Psoas muscle (tissue), 8 donors: Measurements from ENCODE around the gene CHTF18. TPM values are rescaled to one million over a fixed set of nuclear protein-coding genes. Genes with fewer than 3 reads are reported as not detected.

ENCODE experiments used
- ATAC-seq, 4 donors: fragments of 200-7000 bp; cut with Tn5 transposase; one replicate each; pipeline ENCODE4 v1.9.1; 2020; ENCODE audit warnings: moderate library complexity in 3 of 4, mild to moderate bottlenecking in 2 of 4
- DNase-seq, 2 donors: peaks; one replicate each; pipeline ENCODE4 v3.0.0-alpha.2; 2020
- H3K27ac ChIP-seq: fragments of 200-600 bp; one replicate; pipeline ENCODE4 v1.8.0; 2022
- H3K27me3 ChIP-seq, 3 donors: fragments of 200-600 bp in 1 of 3; one replicate each; pipeline versions ENCODE4 v1.6.1 to v1.8.0; 2013 to 2022; ENCODE audit warnings: low read length in 2 of 3, mild to moderate bottlenecking in 2 of 3, moderate library complexity in 1 of 3; ENCODE audit not compliant: insufficient read depth in 3 of 3
- H3K36me3 ChIP-seq, 2 donors: fragments of 200-600 bp in 1 of 2; one replicate each; pipeline versions ENCODE4 v1.6.1 to v1.8.0; 2013 to 2022; ENCODE audit warnings: low read depth in 1 of 2, mild to moderate bottlenecking in 1 of 2, moderate library complexity in 1 of 2; ENCODE audit not compliant: insufficient read depth in 1 of 2
- H3K4me1 ChIP-seq: fragments of 200-600 bp; one replicate; pipeline ENCODE4 v1.8.0; 2022
- H3K4me3 ChIP-seq: fragments of 200-600 bp; one replicate; pipeline ENCODE4 v1.8.0; 2022; ENCODE audit warnings: mild to moderate bottlenecking
- H3K9me3 ChIP-seq: fragments of 200-600 bp; one replicate; pipeline ENCODE4 v1.8.0; 2022
- WGBS, 3 donors: extraction: QIAGEN DNeasy Blood & Tissue Kit; methylation state at CpG; one replicate each; pipeline versions ENCODE4 v1.1.6 to v1.1.7; 2013; 5-methylcytosine and 5-hydroxymethylcytosine counted together
- intact Hi-C, 2 donors: fragments of 100-400 bp; cut with DNase I; formaldehyde crosslinking; loops; one replicate each; pipeline versions ENCODE4 v1.11.0 to v1.14.2; 2022
- polyA plus RNA-seq, 3 donors: library from polyadenylated mRNA; stranded (reverse); fragments of 200-250 nt; gene quantifications; one replicate each; pipeline ENCODE4 v1.2.3, GENCODE V29; 2013
- total RNA-seq, 4 donors: library from RNA; stranded (reverse); fragmentation: NEBNext Ultra II Directional in 2 of 4; extraction: Animal tissue kit (Norgen Biotek cat#: 25700) in 2 of 4; gene quantifications; one replicate each; pipeline versions ENCODE4 v1.2.1 to v1.2.4, GENCODE V29; 2021 to 2023
- TF ChIP-seq, protein P1 (sequence below): fragments of 200-600 bp; IDR thresholded peaks from one replicate; pipeline ENCODE4 v1.8.0; 2022; ENCODE audit warnings: antibody characterized with exemption
- donor health status: healthy with polysubstance abuse.
- donor health status: DM: no; HTN: no; CAD: no; lungs with moderate emphysema.
- donor health status: Bipolar disorder and iron deficiency.
- donor health status: healthy.
- donor health status: DM: yes; HTN: yes; CAD: no.
- donor health status: DM: no; HTN: no; CAD: no.
- donor health status: DM: no; HTN: no; CAD: no.
- donor health status: DM: yes; HTN: yes; CAD: no.

Gene CHTF18
- total and polyA plus RNA-seq, 7 donors: 1.7 to 8.4 (median 3.9) TPM

DNA sequence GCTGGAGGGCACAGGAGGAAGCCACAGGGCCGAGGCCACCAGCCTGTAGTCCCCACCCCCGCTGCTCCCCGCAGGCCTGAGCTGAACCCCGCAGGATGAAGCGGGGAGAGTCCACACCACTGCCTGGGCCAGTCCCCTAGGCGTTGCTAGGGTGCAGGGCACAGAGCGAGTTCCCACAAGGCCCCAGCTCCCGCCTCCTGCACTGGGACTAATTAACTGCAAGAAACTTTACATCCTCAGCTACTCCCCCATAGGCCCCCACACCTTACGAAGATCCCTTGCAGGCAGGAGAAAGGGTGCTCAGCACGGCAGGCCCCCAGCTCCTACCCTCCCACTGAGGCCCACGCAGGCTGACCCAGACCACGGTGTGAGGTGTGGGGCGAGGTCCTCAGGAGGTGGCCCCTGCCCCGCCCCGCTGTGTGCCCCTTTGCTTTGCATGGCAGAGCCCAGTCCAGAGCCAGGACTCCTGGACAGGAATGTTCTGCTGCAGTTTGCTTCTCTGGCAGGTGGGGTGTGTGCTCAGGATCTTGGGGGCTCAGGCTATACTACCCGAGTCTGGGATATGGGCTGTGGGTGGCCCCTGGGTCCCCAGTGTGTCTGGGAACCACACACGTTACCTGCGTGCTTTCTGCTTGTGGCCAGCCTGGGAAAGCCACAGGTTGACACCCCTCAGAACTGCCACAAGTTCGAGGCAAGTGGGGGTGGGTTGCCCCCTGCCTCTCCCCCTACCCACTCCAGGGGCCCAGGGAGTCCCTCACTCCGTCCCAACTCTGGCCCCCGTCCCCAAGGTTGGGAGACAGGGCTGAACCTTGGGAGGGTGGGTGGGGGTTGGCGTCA lies 10.9 kb downstream of the CHTF18 start:
- intact Hi-C loops: no loop called here
- DNase-seq (no peak), ATAC-seq (no peak)
- H3K36me3 ChIP-seq: no peaks in the 10 kb centered on the region
- H3K27me3 ChIP-seq: peaks cover 0 to 53% (median 30%) of the 10 kb centered on the region in 3 donors
- H3K4me3 ChIP-seq: no peak overlapping the region
- H3K27ac ChIP-seq: no peak overlapping the region
- no peaks in the 10 kb centered on the region for H3K9me3 ChIP-seq
- no peaks in the 10 kb centered on the region for H3K4me1 ChIP-seq
- TF ChIP-seq, protein P1, sequence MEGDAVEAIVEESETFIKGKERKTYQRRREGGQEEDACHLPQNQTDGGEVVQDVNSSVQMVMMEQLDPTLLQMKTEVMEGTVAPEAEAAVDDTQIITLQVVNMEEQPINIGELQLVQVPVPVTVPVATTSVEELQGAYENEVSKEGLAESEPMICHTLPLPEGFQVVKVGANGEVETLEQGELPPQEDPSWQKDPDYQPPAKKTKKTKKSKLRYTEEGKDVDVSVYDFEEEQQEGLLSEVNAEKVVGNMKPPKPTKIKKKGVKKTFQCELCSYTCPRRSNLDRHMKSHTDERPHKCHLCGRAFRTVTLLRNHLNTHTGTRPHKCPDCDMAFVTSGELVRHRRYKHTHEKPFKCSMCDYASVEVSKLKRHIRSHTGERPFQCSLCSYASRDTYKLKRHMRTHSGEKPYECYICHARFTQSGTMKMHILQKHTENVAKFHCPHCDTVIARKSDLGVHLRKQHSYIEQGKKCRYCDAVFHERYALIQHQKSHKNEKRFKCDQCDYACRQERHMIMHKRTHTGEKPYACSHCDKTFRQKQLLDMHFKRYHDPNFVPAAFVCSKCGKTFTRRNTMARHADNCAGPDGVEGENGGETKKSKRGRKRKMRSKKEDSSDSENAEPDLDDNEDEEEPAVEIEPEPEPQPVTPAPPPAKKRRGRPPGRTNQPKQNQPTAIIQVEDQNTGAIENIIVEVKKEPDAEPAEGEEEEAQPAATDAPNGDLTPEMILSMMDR: no peak
- WGBS, 3 donors: 56 to 61% (median 59%) methylated on average over 20 to 22 of the region's 22 CpGs

DNA sequence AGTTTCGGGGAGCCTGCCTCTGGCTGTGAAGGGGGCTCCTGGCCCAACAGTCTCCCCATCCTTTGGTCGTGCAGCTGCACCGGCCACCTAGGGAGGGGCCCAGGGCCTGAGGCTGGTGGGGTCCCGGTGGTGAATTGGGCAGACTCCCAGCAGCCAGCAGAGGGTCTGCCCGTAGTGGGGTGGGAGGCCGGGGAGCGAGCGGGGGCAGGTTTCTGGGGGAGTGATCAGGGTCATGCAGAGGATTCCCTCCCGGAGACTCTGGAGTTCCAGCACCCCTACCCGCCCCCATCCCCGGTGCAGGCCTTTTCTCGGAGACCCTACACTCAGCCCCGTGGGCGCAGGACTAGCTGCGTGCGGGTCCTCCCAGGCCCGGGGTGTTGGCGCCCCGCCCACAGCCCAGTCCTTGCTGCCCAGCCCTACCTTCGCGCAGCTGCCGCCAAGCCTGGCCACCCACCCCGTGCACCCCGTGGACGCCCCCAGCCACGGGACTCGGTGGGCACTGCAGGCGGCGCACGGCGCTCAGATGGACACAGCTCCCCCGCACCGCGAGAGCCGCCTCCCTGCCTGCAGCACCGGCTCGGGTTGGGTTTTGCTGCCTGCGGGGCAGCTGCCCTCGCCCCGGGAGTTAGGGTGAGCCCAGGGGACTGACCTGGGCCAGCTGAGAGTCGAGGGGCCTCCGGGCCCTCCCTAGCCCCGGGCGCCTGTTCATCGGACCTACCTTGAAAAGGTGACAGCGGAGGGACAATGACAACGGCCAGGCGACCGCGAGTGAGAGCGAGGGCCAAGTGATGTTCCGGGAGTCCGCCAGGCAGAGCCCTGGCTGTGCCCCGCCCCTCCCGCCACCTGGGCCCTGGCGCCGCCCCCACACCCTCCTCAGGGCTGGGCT lies 11.8 kb downstream of the CHTF18 start, which contains the start of gene GNG13:
GNG13 (minus strand) TSS at position 787 of the 886 bp plus-strand sequence. CDS start 1,657 bp downstream, outside the sequence.
- ATAC-seq (no peak), DNase-seq (no peak)
- TF ChIP-seq, protein P1: no peak
- no peaks in the 10 kb centered on the region for H3K36me3 ChIP-seq
- H3K27me3 ChIP-seq: peaks cover 0 to 53% (median 33%) of the 10 kb centered on the region in 3 donors
- H3K4me3 ChIP-seq: no peak within 1 kb of the TSS
- H3K9me3 ChIP-seq: no peaks in the 10 kb centered on the region
- WGBS, 3 donors: 4 to 5% (median 5%) methylated on average over 38 to 57 of the region's 57 CpGs
- no peaks in the 10 kb centered on the region for H3K4me1 ChIP-seq
- H3K27ac ChIP-seq: no peak within 1 kb of the TSS
- intact Hi-C loops: no loop called here

DNA sequence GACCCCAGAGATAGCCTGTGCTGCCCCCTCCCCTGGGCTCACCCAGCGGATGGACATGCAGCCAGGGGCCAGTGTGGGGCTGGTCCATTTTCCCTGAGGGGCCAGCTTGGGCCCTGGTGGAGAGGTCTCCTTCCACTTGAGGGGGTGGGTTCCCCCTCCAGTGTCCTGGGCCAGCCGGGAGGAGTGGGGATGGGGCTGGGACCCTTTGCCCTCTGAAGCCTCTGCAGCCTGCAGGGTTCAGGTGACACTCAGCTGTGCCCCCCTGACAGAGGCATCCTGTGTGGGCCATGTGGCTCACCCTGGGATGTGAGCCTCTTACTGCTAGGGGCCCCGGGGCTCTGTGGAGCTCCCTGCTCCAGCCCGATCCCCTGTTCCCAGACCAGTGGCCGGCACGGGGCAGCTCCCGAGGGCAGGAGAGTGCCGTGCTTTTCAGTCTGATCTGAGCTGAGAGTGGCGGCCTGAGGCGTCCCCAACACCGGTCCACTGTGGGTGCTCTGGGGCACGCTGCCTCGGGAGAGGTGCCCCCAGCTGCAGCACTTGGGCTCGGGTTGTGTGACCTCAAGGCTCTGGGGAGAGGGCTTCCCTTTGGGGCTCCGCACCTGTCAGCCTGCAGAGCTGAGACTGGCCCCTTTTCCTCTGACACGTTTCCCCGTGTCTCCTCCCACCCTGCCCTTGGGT lies 12.6 kb downstream of the CHTF18 start:
- TF ChIP-seq, protein P1: no peak
- no peak overlapping the region for H3K27ac ChIP-seq
- no peaks in the 10 kb centered on the region for H3K9me3 ChIP-seq
- H3K4me3 ChIP-seq: no peak overlapping the region
- peaks cover 0 to 61% (median 35%) of the 10 kb centered on the region in 3 donors for H3K27me3 ChIP-seq
- intact Hi-C loops: no loop called here
- DNase-seq (no peak), ATAC-seq (no peak)
- WGBS, 3 donors: 11 to 13% (median 11%) methylated on average over 16 to 17 of the region's 17 CpGs
- no peaks in the 10 kb centered on the region for H3K36me3 ChIP-seq
- H3K4me1 ChIP-seq: no peaks in the 10 kb centered on the region

DNA sequence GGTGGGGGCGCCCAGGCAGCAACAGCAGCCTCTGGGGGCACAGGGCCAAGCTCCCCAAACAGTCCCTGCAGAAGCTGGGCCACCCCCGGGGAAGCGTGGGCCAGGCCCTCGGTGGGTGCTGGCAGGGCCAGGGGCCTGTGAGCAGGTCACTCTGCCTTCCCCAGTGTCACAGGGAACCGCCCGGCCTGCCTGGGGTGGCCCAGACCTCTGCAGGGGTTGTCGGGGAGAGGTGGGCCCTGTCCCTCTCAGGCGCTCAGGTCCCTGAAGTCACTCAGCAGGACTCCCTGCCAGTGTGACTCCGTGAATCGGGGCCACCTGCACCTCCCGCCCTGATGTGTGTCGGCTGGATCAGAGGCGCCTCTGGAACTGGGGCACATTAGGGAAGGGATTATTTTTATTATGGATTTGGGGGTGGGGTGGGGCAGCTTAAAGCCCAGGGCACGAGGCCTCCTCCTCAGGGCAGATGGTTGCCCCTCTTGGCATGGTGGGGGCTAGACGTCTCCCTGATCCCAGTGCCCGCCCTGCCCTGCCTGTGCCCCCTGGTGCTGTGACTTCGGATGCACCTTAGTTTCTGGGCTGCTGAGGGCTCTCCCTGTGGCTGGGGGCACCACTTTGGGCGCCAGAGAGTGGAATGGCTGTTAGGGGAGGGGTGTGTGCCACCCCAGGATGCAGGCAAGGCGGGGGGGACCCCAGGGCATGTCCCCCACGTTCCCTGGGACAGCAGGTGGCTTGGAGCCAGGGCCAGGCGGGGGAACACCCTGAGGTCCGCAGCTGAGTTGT lies 13.4 kb downstream of the CHTF18 start:
- Histone ChIP-seq H3K9me3 (no peaks in the 10 kb centered on the region), H3K4me3 (no peak overlapping the region), H3K27me3 (peaks cover 0 to 62% (median 35%) of the 10 kb centered on the region in 3 donors), H3K36me3 (no peaks in the 10 kb centered on the region), H3K4me1 (no peaks in the 10 kb centered on the region), H3K27ac (no peak overlapping the region)
- TF ChIP-seq, protein P1: no peak
- 38 to 49% (median 40%) methylated on average over 22 of the region's 22 CpGs for WGBS, 3 donors
- DNase-seq: no peak
- intact Hi-C loops: no loop called here
- ATAC-seq: no peak
